HG02571 (cell line): ENCODE data around the gene ARHGAP42.
"Not testable (repeated sequence)": the region's sequence is repeated elsewhere in the genome, so short reads cannot be mapped to it uniquely, and the experiment has no call there.

Source experiments
- ATAC-seq: cut with Tn5 transposase; IDR thresholded peaks from one replicate; pipeline ENCODE4 v1.9.1; 2021; ENCODE audit warnings: mild to moderate bottlenecking, moderate library complexity; ENCODE audit not compliant: unreplicated experiment

ARHGAP42 gene

DNA sequence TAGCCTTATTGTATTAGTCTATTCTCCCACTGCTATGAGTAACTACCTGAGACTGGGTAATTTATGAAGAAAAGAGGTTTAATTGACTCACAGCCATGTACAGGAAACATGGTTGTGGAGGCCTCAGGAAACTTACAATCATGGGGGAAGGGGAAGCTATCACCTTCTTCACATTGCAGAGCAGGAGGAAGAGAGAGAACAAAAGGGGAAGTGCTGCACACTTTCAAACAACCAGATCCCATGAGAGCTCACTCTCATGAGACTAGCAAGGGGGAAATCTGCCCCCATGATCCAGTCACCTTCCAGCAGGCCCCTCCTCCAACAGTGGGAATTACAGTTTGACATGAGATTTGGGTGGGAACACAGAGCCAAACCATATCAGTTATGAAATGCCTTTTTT, 179.4 kb downstream of the ARHGAP42 start:
- no peak for ATAC-seq

- ATAC-seq: no peak
Observed at GRCh38 chr11:100867606-100868005, 180.5 kb downstream of the ARHGAP42 start.

GRCh38 chr11:100869328-100869727, 182.2 kb downstream of the ARHGAP42 start:
- ATAC-seq: no peak

GRCh38 chr11:100870138-100870537, 183.1 kb downstream of the ARHGAP42 start:
- ATAC-seq: no peak

DNA sequence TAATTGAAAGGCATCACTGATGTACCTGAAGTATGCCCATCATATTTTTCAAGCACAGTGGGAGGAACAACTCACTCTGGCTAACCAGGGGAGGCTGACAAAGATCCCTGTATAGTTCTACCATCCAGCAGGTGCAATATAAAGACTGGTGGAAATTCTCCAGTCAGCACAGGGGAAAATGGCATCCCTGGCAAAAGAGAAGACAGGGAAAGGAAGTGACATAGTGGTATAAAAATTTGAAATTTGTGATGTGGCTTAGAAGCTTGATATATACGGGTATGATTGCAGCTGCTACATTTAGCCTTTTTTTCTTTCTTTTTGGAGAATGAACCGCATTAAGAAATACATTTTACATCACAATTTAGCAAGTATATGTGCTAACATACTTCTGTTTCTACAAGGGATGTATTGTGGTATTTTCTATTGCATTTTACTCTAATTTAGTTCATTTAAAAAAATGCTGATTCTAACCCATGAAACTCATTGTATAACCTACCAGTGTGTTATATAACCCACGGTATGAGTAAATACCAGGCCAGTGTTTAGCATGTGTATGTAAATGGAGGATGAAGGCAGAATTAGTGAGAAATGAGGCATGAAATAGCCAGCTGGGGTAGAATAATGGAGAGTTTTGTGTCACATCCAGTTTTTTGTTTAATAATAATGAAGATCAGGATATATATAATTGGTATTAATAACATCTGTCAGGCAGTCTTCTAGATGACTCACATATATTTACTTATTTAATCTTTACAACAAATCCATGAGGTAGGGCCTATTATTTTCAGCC, 186.1 kb downstream of the ARHGAP42 start:
- no peak for ATAC-seq

DNA sequence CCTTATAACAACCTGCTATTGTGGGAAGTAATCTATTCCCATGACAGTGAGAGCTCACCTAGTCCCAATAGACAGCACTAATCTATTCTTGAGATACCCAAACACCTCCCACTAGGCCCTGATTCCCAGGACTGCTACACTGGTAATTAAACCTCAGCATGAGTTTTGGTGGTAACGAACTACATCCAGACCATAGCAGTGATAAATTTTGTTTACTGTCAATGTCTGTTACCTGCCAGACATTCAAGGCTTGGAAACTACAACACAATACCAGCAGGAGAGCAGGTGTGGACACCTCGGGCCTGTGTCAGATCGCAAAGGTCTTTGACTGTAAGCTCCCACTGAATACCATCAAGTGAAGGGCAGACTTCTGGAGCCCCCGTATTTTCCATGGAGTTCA, 187.1 kb downstream of the ARHGAP42 start:
- ATAC-seq: no peak

- no peak for ATAC-seq
Observed at GRCh38 chr11:100875521-100875869, 188.4 kb downstream of the ARHGAP42 start.

- ATAC-seq: peak; percentile 86
Observed at GRCh38 chr11:100876815-100877520, 189.9 kb downstream of the ARHGAP42 start.

- ATAC-seq: no peak
Observed at GRCh38 chr11:100878474-100878873, 191.4 kb downstream of the ARHGAP42 start.

- no peak for ATAC-seq
Observed at GRCh38 chr11:100882957-100883356, 195.9 kb downstream of the ARHGAP42 start.

DNA sequence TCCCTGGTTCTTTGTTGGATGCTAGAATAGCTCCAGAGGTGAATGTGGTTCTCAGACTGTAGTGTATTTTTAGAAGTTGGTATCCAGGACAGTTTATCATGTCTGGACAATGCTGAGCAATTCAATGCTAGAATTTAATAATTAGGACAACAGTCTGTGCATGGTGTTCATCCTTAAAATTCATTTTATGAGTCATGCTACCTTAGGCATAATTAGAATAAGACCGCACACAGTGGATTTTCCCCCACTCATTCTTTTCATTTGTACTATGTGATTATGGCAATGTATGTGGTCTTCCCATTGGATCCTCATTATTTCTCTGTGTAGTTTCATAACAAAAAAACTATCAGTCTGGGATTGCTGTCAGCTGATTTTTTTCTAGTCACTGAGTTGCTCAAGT, 196.7 kb downstream of the ARHGAP42 start:
- no peak for ATAC-seq

GRCh38 chr11:100887659-100888058, 200.6 kb downstream of the ARHGAP42 start:
- ATAC-seq: no peak

DNA sequence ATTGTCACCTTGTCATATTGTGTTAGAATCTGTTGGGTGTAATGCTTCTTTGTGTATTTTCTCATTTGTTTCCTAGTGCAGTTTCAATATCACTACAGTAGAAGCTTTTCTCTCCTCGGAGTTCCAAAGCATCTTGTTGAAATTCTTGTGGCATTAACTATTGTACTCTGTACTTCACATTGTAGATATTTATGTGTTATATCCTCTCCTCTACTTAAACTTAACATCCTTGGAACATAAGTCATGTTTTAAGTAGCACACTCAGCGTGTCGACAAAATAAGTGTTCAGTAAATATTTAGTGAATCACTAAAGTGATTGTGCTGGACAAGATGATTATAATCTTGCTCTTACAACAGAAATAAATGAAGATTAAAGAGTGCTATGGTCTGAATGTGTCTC, 201.7 kb downstream of the ARHGAP42 start:
- ATAC-seq: no peak

GRCh38 chr11:100889758-100890157, 202.7 kb downstream of the ARHGAP42 start:
- no peak for ATAC-seq

GRCh38 chr11:100890789-100891188, 203.7 kb downstream of the ARHGAP42 start:
- ATAC-seq: no peak

- ATAC-seq: no peak
Observed at GRCh38 chr11:100892886-100893285, 205.8 kb downstream of the ARHGAP42 start.

GRCh38 chr11:100895449-100895848, 208.4 kb downstream of the ARHGAP42 start:
- ATAC-seq: no peak

GRCh38 chr11:100895976-100896375, 208.9 kb downstream of the ARHGAP42 start:
- not testable (repeated sequence) for ATAC-seq

DNA sequence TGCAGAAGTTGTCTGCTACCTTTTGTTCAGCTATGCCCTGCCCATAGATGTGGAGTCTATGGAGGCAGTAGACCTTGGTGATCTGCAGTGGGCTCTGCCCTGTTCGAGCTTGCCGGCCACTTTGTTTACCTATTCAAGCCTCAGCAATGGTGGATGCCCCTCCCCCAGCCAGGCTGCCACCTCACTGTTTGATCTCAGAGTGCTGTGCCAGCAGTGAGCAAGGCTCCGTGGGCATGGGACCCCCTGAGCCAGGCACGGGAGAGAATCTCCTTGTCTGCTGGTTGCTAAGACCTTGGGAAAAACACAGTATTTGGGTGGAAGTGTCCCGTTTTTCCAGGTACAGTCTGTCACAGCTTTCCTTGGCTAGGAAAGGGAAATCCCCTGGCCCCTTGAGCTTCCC, 214.4 kb downstream of the ARHGAP42 start:
- ATAC-seq: not testable (repeated sequence)

GRCh38 chr11:100902454-100903141, 215.5 kb downstream of the ARHGAP42 start:
- ATAC-seq: no peak

GRCh38 chr11:100903284-100903683, 216.2 kb downstream of the ARHGAP42 start:
- ATAC-seq: no peak

DNA sequence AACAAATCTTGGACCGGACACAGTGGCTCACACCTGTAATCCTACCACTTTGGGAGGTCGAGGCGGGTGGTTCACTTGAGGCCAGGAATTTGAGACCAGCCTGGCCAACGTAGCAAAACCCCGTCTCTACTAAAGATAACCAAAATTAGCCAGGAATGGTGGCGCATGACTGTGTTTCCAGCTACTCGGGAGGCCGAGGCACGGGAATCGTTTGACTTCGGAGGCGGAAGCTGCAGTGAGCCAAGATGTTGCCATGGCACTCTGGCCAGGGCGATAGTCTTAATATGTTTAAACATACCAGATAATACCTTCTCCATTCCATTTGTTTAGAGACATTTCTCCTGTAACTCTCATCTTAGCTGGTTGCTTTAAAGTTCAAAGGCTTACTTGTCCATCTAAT, 218.6 kb downstream of the ARHGAP42 start:
- ATAC-seq: no peak
